Endothelial cell of umbilical vein (primary cell): ENCODE measurements around the gene ADAM33. TPM values are rescaled to one million over a fixed set of nuclear protein-coding genes. Genes with fewer than 3 reads are reported as not detected.

ENCODE experiments used
- BruUV-seq: library from RNA; stranded (reverse); fragments of 400-500 nt; replicated peaks from 2 replicates; lab custom pipeline; 2021; lab: Mats Ljungman, UMichigan
- CTCF ChIA-PET: fragments of 300-600, 350-600 bp; sonication (Branson Sonifier 250); formaldehyde crosslinking; loops from one replicate; lab custom pipeline; 2021; ENCODE audit warnings: antibody characterized with exemption, inconsistent platforms; lab: Charles Lee
- POLR2A ChIA-PET: fragments of 300-600, 350-600 bp; sonication (Branson Sonifier 250); formaldehyde crosslinking; loops from one replicate; lab custom pipeline; 2021; ENCODE audit warnings: antibody characterized with exemption, inconsistent platforms; lab: Charles Lee
- DNase-seq: peaks from one replicate; pipeline ENCODE4 v3.0.0-alpha.2; 2011; ENCODE audit warnings: low read depth, low spot score
- FAIRE-seq: peaks from 2 replicates; lab custom pipeline; 2011; peaks lifted over from hg19 to GRCh38; lab: Jason Lieb, UNC
- H2AFZ ChIP-seq: 2 replicates; pipeline ENCODE4 v1.6.0; 2012; ENCODE audit warnings: low read depth, low read length, control low read depth, inconsistent platforms
- H3K27ac ChIP-seq: 2 replicates; pipeline ENCODE4 v1.5.1; 2011; ENCODE audit warnings: low read depth, mild to moderate bottlenecking, control low read depth, low read length, moderate library complexity; ENCODE audit not compliant: insufficient read depth
- H3K27me3 ChIP-seq, 2 experiments: 2 replicates each; pipeline versions ENCODE4 v1.6.0 to v1.6.1; 2011; ENCODE audit warnings: low read length in 2 of 2, mixed read lengths in 1 of 2; ENCODE audit not compliant: control insufficient read depth in 2 of 2, insufficient read depth in 2 of 2
- H3K36me3 ChIP-seq, 2 experiments: 2 replicates in 1 of 2; 3 replicates in 1 of 2; pipeline ENCODE4 v1.5.1; 2011; ENCODE audit warnings: low read length in 2 of 2, mild to moderate bottlenecking in 1 of 2, moderate library complexity in 1 of 2; ENCODE audit not compliant: control insufficient read depth in 2 of 2, insufficient read depth in 2 of 2; ENCODE audit errors: extremely low read depth in 1 of 2
- H3K4me1 ChIP-seq: 3 replicates; pipeline ENCODE4 v1.5.1; 2011; ENCODE audit warnings: mild to moderate bottlenecking, low read length; ENCODE audit not compliant: control insufficient read depth, insufficient read depth; ENCODE audit errors: extremely low read depth
- H3K4me2 ChIP-seq: 2 replicates; pipeline ENCODE4 v1.6.1; 2011; ENCODE audit warnings: low read length, control low read depth, mixed read lengths; ENCODE audit not compliant: insufficient read depth
- H3K4me3 ChIP-seq, 3 experiments: fragments of 200-600 bp in 1 of 3; sonication (generic), shearing (Covaris generic) in 1 of 3; replicated peaks in 1 of 3; 2 replicates each; pipeline ENCODE4 v1.5.1; 2011 to 2016; ENCODE audit warnings: control low read depth in 3 of 3, low read length in 3 of 3, mild to moderate bottlenecking in 2 of 3, inconsistent platforms in 1 of 3, low read depth in 1 of 3, moderate library complexity in 1 of 3; ENCODE audit not compliant: insufficient read depth in 1 of 3
- H3K79me2 ChIP-seq: 2 replicates; pipeline ENCODE4 v1.6.0; 2012; ENCODE audit warnings: low read length, inconsistent platforms; ENCODE audit not compliant: control insufficient read depth, insufficient read depth
- H3K9ac ChIP-seq: replicated peaks from 2 replicates; pipeline ENCODE3; 2011; ENCODE audit warnings: low read length, control low read depth; ENCODE audit not compliant: insufficient read depth; ENCODE audit errors: extremely low read depth
- H3K9me1 ChIP-seq: replicated peaks from 3 replicates; pipeline ENCODE4 v1.6.0; 2011; ENCODE audit warnings: mild to moderate bottlenecking, low read length; ENCODE audit not compliant: control insufficient read depth, insufficient read depth; ENCODE audit errors: extremely low read depth
- H3K9me3 ChIP-seq: replicated peaks from 2 replicates; pipeline ENCODE4 v1.5.1; 2012; ENCODE audit warnings: low read length, inconsistent platforms; ENCODE audit not compliant: control insufficient read depth, insufficient read depth
- H4K20me1 ChIP-seq: replicated peaks from 2 replicates; pipeline ENCODE3; 2011; ENCODE audit warnings: mild to moderate bottlenecking, low read length; ENCODE audit not compliant: control insufficient read depth, insufficient read depth; ENCODE audit errors: extremely low read depth
- CTCF ChIP-seq, 2 donors: IDR thresholded peaks; 1 replicate in 1 of 2; 2 replicates in 1 of 2; pipeline ENCODE4 v1.5.1; 2011; ENCODE audit warnings: low read length in 2 of 2, mild to moderate bottlenecking in 2 of 2, moderate library complexity in 2 of 2, control low read depth in 1 of 2, inconsistent platforms in 1 of 2, low read depth in 1 of 2; ENCODE audit not compliant: insufficient read depth in 1 of 2; ENCODE audit errors: extremely low read depth in 1 of 2
- EZH2 ChIP-seq: IDR thresholded peaks from 2 replicates; pipeline ENCODE4 v1.6.1; 2012; ENCODE audit warnings: borderline replicate concordance, low read depth, mild to moderate bottlenecking, moderate library complexity, low read length, inconsistent platforms; ENCODE audit not compliant: severe bottlenecking
- FOS ChIP-seq: IDR thresholded peaks from 2 replicates; pipeline ENCODE4 v1.6.1; 2011; ENCODE audit warnings: mild to moderate bottlenecking, low read length, moderate library complexity, borderline replicate concordance; ENCODE audit not compliant: insufficient read depth
- GATA2 ChIP-seq: IDR thresholded peaks from 2 replicates; pipeline ENCODE4 v1.7.0; 2011; ENCODE audit warnings: low read depth, mild to moderate bottlenecking, moderate library complexity, mixed read lengths, low read length; ENCODE audit not compliant: insufficient read length, insufficient read depth
- JUN ChIP-seq: IDR thresholded peaks from 2 replicates; pipeline ENCODE4 v1.6.1; 2011; ENCODE audit warnings: borderline replicate concordance, low read depth; ENCODE audit not compliant: insufficient read length, insufficient read depth
- POLR2A ChIP-seq: IDR thresholded peaks from 2 replicates; pipeline ENCODE4 v1.6.1; 2012; ENCODE audit warnings: low read depth, mild to moderate bottlenecking, control low read depth, low read length
- POLR2AphosphoS5 ChIP-seq: IDR thresholded peaks from 2 replicates; pipeline ENCODE4 v1.6.1; 2012; ENCODE audit warnings: low read depth, mild to moderate bottlenecking, control low read depth, low read length, moderate library complexity; ENCODE audit not compliant: insufficient read depth
- dilution Hi-C: fragments of 300-500 bp; cut with MboI; formaldehyde crosslinking; loops from one replicate; pipeline ENCODE4 v1.15.0; 2019; ENCODE audit warnings: low sequenced_read_pairs; ENCODE audit not compliant: extremely low pct_ligation_motif_present
- intact Hi-C: fragments of 100-400 bp; cut with micrococcal nuclease; formaldehyde crosslinking; loops from one replicate; pipeline ENCODE4 v1.10.0; 2022
- polyA plus RNA-seq, 4 experiments: library from polyadenylated mRNA; depleted of rRNA in 3 of 4; stranded (reverse) in 3 of 4; unstranded in 1 of 4; fragments of >200 nt; gene quantifications; 2 replicates each; pipeline versions ENCODE4 v1.2.1 to v1.2.3, GENCODE V29; 2011 to 2012; ENCODE audit warnings: missing spikeins in 1 of 4
- total RNA-seq: library from RNA; stranded (reverse); gene quantifications from 2 replicates; pipeline ENCODE4 v1.2.3, GENCODE V29; 2021

ADAM33 gene
- total and polyA plus RNA-seq, 2 donors (not counting 3 experiments of a cell fraction or from before 2014, with no cell fraction given), result 0.06 to 0.18 TPM

- Histone ChIP-seq H3K36me3 (no peaks in the 10 kb centered on the region), H3K27ac (no peak overlapping the region), H3K9ac (no peak overlapping the region), H4K20me1 (no peaks in the 10 kb centered on the region), H3K9me1 (no peaks in the 10 kb centered on the region), H2AFZ (peak overlapping the region; percentile 32), H3K9me3 (no peaks in the 10 kb centered on the region), H3K4me3 (no peak overlapping the region), H3K4me2 (peak overlapping the region; percentile 40), H3K27me3 (peaks cover 2 to 5% of the 10 kb centered on the region in 2 experiments), H3K79me2 (no peaks in the 10 kb centered on the region), H3K4me1 (peaks cover 6% of the 10 kb centered on the region)
- intact Hi-C loops, result no loop called here
- DNase-seq (peak; percentile 52), FAIRE-seq (peak; percentile 70)
- CTCF ChIA-PET, result interaction anchor here (0.6 to 6.6 kb wide), 12 partner anchors 9 to 139 kb away, joined by 3 to 75 read pairs (median 5); partner anchors contain the start of genes ADISSP, AP5S1, CENPB and HSPA12B
- no TSS peak for BruUV-seq
- POLR2A ChIA-PET, result no interaction called here
- dilution Hi-C loops, result no loop called here
- TF ChIP-seq JUN, result peak; percentile 24
- TF ChIP-seq CTCF (IDR thresholded peaks at IDR 0.05; ENCODE audit: extremely low read depth in 1 of 2, insufficient read depth in 1 of 2, low read depth in 1 of 2, low read length in 2 of 2), result no peak
Measured at GRCh38 chr20:3719046-3719445, 37.2 kb upstream of the ADAM33 start.

- Histone ChIP-seq H3K9ac (no peak overlapping the region), H3K79me2 (no peaks in the 10 kb centered on the region), H3K4me3 (no peak overlapping the region), H3K9me1 (no peaks in the 10 kb centered on the region), H3K9me3 (no peaks in the 10 kb centered on the region), H4K20me1 (no peaks in the 10 kb centered on the region), H3K36me3 (no peaks in the 10 kb centered on the region), H2AFZ (no peak overlapping the region), H3K27ac (no peak overlapping the region), H3K4me1 (peaks cover 6% of the 10 kb centered on the region), H3K4me2 (no peak overlapping the region), H3K27me3 (peaks cover under 1 to 5% of the 10 kb centered on the region in 2 experiments)
- TF ChIP-seq JUN, result no peak
- no peak for TF ChIP-seq FOS
- no peak for TF ChIP-seq POLR2A
- no peak for TF ChIP-seq EZH2
- TF ChIP-seq POLR2AphosphoS5, result no peak
- TF ChIP-seq CTCF (IDR thresholded peaks at IDR 0.05; ENCODE audit: extremely low read depth in 1 of 2, insufficient read depth in 1 of 2, low read depth in 1 of 2, low read length in 2 of 2), result peak; percentile 83 to 88
- TF ChIP-seq GATA2, result no peak
- ChIA-PET CTCF (interaction anchor here (0.6 to 6.6 kb wide), 29 partner anchors 8 to 369 kb away, joined by 3 to 75 read pairs (median 9); partner anchors contain the start of genes ADISSP, AP5S1, CENPB and HSPA12B), POLR2A (no interaction called here)
- DNase-seq (peak; percentile 60), FAIRE-seq (peak; percentile 82)
- intact Hi-C loops (loop anchor here (1.0 kb wide), 5 partner anchors 33 to 369 kb away; partner anchors contain the start of gene SPEF1), dilution Hi-C loops (no loop called here)
- BruUV-seq, result no TSS peak
Measured at GRCh38 chr20:3716195-3716834, 34.5 kb upstream of the ADAM33 start.
